Measurements from ENCODE around the gene METTL25. TPM values are rescaled to one million over a fixed set of nuclear protein-coding genes. Genes with fewer than 3 reads are reported as not detected.

The METTL25 gene
- total and polyA plus RNA-seq, 10 of the 15 experiments (the other 5 are each of a cell fraction or from before 2014, with no cell fraction given) = 5.6 to 11.3 (median 8.0) TPM

DNA sequence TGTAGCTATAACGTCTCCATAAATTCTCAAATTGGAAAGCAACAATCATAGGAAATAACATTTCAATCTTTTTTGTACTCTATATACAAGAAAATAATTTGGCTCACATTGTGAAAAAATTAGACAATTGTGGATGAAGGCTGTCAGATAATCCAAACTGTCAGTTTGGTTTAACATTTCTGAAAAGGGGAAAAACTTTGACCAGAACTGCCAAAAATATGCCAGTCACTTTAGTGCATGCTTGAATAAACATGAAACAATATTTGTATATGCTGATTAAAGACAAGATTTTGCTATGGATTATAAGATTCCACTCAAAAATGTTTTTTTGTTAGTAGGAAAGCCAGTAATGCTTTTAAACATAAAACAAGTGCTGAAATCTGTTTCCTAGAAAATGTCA lies 39.1 kb upstream of the METTL25 start:
- Histone ChIP-seq H2AFZ (ENCODE audit: control insufficient read depth, low read depth, low read length) (no peak overlapping the region), H4K20me1 (ENCODE audit: control insufficient read depth, insufficient read depth) (no peaks in the 10 kb centered on the region), H3K4me1 (ENCODE audit: control insufficient read depth, insufficient read depth, low read length) (no peaks in the 10 kb centered on the region), H3K4me2 (ENCODE audit: control insufficient read depth, insufficient read depth) (no peak overlapping the region), H3K9ac (ENCODE audit: control insufficient read depth, insufficient read depth, low read length) (no peak overlapping the region), H3K27me3 (replicated peaks in 1 of 2; ENCODE audit: control insufficient read depth in 2 of 2, insufficient read depth in 2 of 2, low read length in 1 of 2) (no peaks in the 10 kb centered on the region), H3K9me3 (replicated peaks; ENCODE audit: control insufficient read depth, insufficient read depth, low read length) (no peaks in the 10 kb centered on the region), H3K79me2 (ENCODE audit: control insufficient read depth, insufficient read depth, low read length) (no peaks in the 10 kb centered on the region), H3K36me3 (ENCODE audit: control insufficient read depth in 2 of 2, insufficient read depth in 2 of 2, low read length in 1 of 2) (no peaks in the 10 kb centered on the region), H3K4me3 (no peak overlapping the region), H3K27ac (ENCODE audit: control insufficient read depth, insufficient read depth) (no peak overlapping the region)
- ChIA-PET POLR2A (no interaction called here), SMC1A (ENCODE audit: uncharacterized antibody, unreplicated experiment) (no interaction called here), RAD21 (ENCODE audit: unreplicated experiment) (no interaction called here), CTCF (no interaction called here)
- ATAC-seq (no peak), FAIRE-seq (no peak), DNase-seq (ENCODE audit: low read depth, low spot score) (no peak)
- intact Hi-C loops (cut with micrococcal nuclease; ENCODE audit: unreplicated experiment) (no loop called here), in situ Hi-C loops (cut with MboI) (no loop called here)
- 0% methylated on average over 1 of the region's 1 CpG for WGBS (ENCODE audit: insufficient coverage, insufficient replicate concordance, low lambda C conversion rate, missing lambda C conversion rate)
- TF ChIP-seq NFYB (IDR thresholded peaks at IDR 0.05; ENCODE audit: insufficient read depth, low read depth, low read length) = no peak
- TF ChIP-seq BCL11A (IDR thresholded peaks at IDR 0.05; ENCODE audit: low read depth, low read length) = no peak
- TF ChIP-seq SRF (IDR thresholded peaks at IDR 0.05; ENCODE audit: low read depth in 2 of 2, low read length in 2 of 2) = no peak
- no peak for TF ChIP-seq SUPT20H (IDR thresholded peaks at IDR 0.05; ENCODE audit: borderline replicate concordance, control insufficient read depth, low read depth, low read length)
- no peak for TF ChIP-seq ETV6 (conservative IDR thresholded peaks at IDR 0.05 in 1 of 2, IDR thresholded peaks at IDR 0.05 in 1 of 2; ENCODE audit: borderline replicate concordance in 1 of 2, low read depth in 1 of 2)
- TF ChIP-seq POLR2AphosphoS5 (IDR thresholded peaks at IDR 0.05; ENCODE audit: low read length) = no peak
- TF ChIP-seq BMI1 (IDR thresholded peaks at IDR 0.05; ENCODE audit: borderline replicate concordance) = no peak
- no peak for TF ChIP-seq E2F8 (IDR thresholded peaks at IDR 0.05; ENCODE audit: low read depth, partially characterized antibody)
- BruUV-seq (replicated peaks) = no TSS peak

Data from GM12878 (cell line).